Endometrial microvascular endothelial cells (primary cell): ENCODE results near the gene KSR2. TPM values are rescaled to one million over a fixed set of nuclear protein-coding genes. Genes with fewer than 3 reads are reported as not detected.

Experiments
- in situ Hi-C: cut with HindIII; loops from 2 replicates; pipeline ENCODE4 v1.10.0; 2017; ENCODE audit warnings: low sequenced_read_pairs, low pct_unique_long_range_greater_than_20kb; ENCODE audit errors: inconsistent ontology term
- total RNA-seq: library from RNA; depleted of rRNA; stranded (reverse); fragments of >200 nt; gene quantifications from one replicate; pipeline ENCODE4 v1.2.3, GENCODE V29; 2015; ENCODE audit errors: inconsistent ontology term

The KSR2 gene
- total RNA-seq, 1 donor from 2014 or later = 5.0 TPM

GRCh38 chr12:117685110-117685926 lies 283.5 kb downstream of the KSR2 start:
- in situ Hi-C loops = no loop called here

DNA sequence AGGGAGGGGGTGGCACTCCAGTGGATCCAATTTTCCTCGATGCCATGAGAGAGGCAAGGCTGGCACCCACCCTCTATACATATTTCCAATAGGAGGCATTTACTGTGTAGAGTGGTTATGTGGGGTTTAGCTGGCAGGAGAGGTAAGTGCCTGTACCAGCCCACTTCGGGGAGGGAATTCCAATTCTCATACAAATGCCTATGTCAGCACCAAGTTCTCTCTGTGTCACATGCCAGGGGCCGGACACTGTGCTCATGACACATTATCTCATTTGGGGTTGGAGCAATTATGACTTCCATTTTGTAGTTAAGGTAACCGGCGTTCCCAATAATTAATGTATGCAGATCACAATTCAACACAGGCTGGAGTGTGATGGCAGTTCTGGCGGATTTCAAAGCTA lies 284.3 kb downstream of the KSR2 start:
- in situ Hi-C loops = no loop called here

- in situ Hi-C loops = no loop called here
Observed at GRCh38 chr12:117680312-117680711, 288.5 kb downstream of the KSR2 start.

DNA sequence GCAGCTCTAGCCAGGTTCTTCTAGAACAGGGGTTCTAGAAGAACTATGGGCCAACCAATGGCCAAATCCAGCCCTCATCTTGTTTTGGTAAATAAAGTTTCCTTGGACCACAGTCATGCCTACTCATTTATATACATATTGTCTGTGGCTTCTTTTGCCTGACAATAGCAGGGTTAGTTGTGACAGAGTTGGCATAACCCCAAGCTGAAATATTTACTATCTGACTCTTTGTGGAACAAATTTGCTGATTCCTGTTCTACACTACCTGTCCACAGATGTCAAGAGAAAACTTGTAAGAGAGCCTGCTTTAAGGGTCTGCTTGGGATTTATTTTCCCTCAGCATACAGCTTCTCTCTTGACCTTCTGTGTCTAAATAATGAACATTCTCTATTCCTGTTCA lies 289.0 kb downstream of the KSR2 start:
- in situ Hi-C loops = no loop called here

DNA sequence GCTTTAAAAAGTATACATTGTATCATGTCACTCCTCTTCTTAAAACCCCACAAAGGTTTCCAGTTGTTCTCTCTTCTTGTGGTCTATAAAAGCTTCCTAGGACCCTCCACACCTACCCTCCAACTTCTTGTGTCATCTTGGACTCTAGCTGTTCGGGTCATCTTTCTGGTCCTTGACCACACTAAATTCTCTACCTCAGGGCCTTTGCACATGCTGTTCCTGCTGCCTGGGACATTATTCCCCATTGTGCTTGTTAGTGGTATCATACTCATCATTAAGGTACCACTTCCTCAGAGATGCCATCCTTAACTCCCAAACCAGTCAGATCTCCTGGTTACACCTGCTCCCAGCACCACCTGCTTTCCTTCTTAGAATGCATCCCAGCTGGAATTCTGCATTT lies 294.0 kb downstream of the KSR2 start:
- in situ Hi-C loops = no loop called here

GRCh38 chr12:117674313-117674712 lies 294.5 kb downstream of the KSR2 start:
- in situ Hi-C loops = no loop called here

DNA sequence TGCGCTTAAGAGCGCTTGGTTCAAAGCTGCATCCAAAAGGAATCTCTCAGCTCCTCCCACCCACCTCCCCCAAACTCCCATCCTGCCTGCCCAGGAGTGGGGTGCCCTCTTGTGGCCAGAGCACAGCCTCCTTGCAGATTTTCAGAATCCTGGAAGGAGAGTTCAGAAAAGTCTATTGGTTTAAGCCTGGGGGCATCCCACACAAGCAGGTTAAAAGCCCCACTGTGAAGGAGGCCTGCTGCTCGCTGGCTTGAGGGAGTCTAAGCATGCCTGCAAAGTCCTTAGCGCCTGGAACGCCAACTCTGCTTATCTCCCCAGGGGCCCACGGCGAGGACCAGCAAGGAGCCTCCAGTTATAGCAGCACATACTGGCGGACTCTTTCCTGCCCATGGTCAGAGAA lies 297.1 kb downstream of the KSR2 start:
- in situ Hi-C loops = no loop called here

GRCh38 chr12:117664169-117664568 lies 304.6 kb downstream of the KSR2 start:
- in situ Hi-C loops = no loop called here

- in situ Hi-C loops = no loop called here
Observed at GRCh38 chr12:117662620-117663395, 306.0 kb downstream of the KSR2 start.

DNA sequence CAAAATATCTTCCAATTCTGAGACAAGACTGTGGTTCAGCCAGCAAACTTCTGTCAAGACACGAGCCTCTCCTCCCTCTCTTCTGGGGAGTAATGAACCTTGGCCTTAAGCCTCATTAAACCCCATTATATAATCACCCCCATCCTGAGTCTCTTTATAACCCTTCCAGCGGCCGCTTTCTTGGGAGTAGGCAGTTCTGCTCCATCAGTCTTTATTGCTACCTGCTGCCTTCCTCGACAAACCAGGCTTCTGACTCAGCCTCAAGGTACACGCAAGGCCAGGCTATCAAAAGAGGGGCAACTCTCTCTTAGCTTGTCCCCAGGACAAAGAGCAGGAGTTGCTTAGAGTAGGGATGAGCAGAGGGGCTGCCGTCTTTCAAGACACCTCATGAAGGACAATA lies 306.6 kb downstream of the KSR2 start:
- in situ Hi-C loops = no loop called here

GRCh38 chr12:117661471-117661870 lies 307.3 kb downstream of the KSR2 start:
- in situ Hi-C loops = no loop called here

GRCh38 chr12:117660896-117661295 lies 307.9 kb downstream of the KSR2 start:
- in situ Hi-C loops = no loop called here

DNA sequence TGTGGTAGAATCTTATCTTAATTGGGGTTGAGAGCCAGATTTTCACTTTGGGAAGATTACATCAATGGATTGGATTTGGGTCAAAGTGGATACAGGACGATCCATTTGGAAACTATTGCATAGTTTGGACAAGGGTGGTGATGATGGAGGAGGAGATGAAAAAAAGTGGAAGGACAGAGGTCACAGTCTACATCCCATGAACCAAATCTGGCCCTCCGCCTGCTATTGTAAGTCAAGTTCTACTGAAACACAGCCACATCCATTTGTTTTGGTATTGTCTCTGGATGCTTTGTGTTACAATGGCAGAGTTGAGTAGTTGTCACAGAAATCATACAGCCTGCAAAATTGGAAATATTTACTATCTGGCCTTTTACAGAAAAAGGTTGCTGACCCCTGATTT lies 310.6 kb downstream of the KSR2 start:
- in situ Hi-C loops = no loop called here

DNA sequence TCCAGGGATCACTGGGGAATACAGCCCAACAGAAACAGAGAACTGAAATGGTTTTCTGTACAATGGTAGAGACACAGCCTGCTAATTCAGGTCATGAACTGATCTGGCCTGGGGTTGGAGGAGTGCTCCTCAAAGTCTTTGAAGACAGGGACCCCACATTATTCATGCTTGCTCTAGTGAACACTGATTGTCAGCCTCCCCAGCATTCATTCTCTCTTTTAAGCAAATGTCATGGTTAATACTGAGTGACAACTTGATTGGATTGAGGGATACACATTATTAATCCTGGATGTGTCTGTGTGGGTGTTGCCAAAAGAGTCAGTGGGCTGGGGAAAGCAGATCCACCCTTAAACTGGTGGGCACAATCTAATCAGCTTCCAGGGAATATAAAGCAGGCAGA lies 319.0 kb downstream of the KSR2 start:
- in situ Hi-C loops = no loop called here

GRCh38 chr12:117646520-117646919 lies 322.3 kb downstream of the KSR2 start:
- in situ Hi-C loops = no loop called here

GRCh38 chr12:117645473-117645872 lies 323.3 kb downstream of the KSR2 start:
- in situ Hi-C loops = no loop called here

DNA sequence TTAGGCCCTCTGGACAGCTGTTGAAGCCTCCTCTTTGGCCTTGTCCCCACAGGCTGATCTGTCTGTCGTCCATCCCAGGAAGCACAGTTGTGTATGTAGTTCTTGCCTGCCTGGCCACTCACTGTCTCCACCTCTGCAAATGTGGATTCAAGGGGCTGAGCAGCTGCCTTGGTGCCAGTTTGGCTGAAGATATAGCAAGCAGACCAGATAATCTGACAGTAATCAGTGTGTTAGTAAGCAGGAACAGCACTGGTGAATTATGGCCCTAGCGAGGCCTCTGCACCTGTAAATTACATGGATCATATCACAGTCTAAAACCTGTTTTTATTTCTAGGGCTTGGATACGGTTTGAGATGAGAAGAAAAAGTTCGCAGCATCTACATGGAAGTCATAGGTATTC lies 324.8 kb downstream of the KSR2 start:
- in situ Hi-C loops = no loop called here

DNA sequence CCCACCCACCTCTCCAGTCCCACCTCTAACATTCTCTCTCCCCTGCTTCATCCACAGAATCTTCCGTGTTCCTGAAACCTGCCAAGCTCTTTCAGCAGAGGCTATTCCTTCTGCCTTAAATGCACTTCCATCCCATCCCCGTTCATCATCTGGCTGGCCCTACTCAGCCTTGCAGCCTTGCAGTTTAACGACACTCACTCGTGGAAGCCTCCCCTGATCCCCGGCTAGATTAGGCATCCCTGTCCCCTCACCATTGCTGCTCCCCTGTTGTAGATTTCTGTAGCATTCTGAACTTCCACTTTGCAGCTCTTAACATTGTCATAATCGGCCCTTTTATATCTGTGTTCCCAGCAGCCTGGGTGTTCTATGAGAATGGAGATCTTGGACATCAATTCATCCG lies 326.9 kb downstream of the KSR2 start:
- in situ Hi-C loops = no loop called here

DNA sequence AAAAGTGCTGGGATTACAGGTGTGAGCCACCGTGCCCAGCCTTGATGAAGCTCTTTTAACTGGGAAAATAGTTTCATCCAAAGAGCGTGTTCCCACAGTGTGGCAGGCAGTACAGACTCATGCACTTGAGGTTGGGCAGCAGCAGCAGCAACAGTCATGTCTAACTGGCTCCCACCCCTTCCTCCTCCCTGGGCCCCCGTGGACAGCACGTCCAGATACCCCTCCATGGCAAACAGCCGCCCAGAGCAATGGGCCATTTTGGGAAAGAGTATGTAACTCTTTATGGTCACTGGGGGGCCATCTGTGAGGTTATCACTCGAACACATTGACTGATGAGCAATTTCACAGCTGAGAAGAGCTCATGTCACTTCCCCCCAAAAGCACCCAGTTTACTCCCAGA lies 328.3 kb downstream of the KSR2 start:
- in situ Hi-C loops = no loop called here

DNA sequence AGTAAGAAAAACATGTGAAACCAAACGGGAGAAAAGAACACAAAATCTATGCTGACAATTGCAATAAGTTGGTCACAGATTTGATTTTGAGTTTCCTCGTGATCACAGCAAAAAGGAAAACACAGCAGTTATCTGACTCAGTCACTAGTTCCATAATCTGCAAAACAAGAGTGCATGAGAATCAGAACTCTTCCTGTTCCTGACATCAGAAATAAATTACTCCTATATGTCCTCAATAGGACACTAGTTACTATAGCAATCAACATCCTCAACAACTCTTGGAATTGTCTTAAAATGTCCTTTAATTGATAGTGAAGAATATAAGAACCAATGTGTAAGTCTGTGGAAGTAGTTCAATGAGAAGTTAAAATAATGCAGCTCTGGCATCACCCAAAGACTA lies 339.3 kb downstream of the KSR2 start:
- in situ Hi-C loops = no loop called here
